Skeletal muscle satellite cell (primary cell): Measurements from ENCODE around the gene CENPF.
A peak's percentile ranks its signal among the peaks of the same experiment; 100 is the strongest.

ENCODE experiments used
- H3K27me3 ChIP-seq: 2 replicates; pipeline ENCODE4 v1.7.0; 2013; ENCODE audit warnings: low read length; ENCODE audit not compliant: control insufficient read depth, insufficient read depth
- H3K36me3 ChIP-seq: 2 replicates; pipeline ENCODE4 v1.7.0; 2013; ENCODE audit warnings: mild to moderate bottlenecking, control low read depth, low read length; ENCODE audit not compliant: insufficient read depth
- H3K4me1 ChIP-seq: 2 replicates; pipeline ENCODE4 v1.7.0; 2013; ENCODE audit warnings: low read length; ENCODE audit not compliant: control insufficient read depth, insufficient read depth
- H3K4me2 ChIP-seq: 2 replicates; pipeline ENCODE4 v1.7.0; 2013; ENCODE audit warnings: mild to moderate bottlenecking, low read length
- H3K4me3 ChIP-seq: 2 replicates; pipeline ENCODE4 v1.7.0; 2013; ENCODE audit warnings: low read length
- H3K9ac ChIP-seq: 2 replicates; pipeline ENCODE4 v1.7.0; 2013; ENCODE audit warnings: mild to moderate bottlenecking, low read depth, low read length, moderate library complexity
- H3K9me3 ChIP-seq: replicated peaks from 2 replicates; pipeline ENCODE4 v1.7.0; 2013; ENCODE audit warnings: mild to moderate bottlenecking, control low read depth, low read length

The CENPF gene

GRCh38 chr1:214635086-214635485, 32.1 kb downstream of the CENPF start:
- no peak overlapping the region for H3K4me3 ChIP-seq
- H3K9me3 ChIP-seq, result no peaks in the 10 kb centered on the region
- H3K9ac ChIP-seq, result no peak overlapping the region
- H3K36me3 ChIP-seq, result peaks cover 46% of the 10 kb centered on the region
- H3K27me3 ChIP-seq, result no peaks in the 10 kb centered on the region
- H3K4me1 ChIP-seq, result peaks cover 6% of the 10 kb centered on the region
- H3K4me2 ChIP-seq, result no peak overlapping the region

GRCh38 chr1:214635506-214635905, 32.5 kb downstream of the CENPF start:
- H3K4me3 ChIP-seq, result no peak overlapping the region
- H3K9ac ChIP-seq, result no peak overlapping the region
- no peak overlapping the region for H3K4me2 ChIP-seq
- no peaks in the 10 kb centered on the region for H3K27me3 ChIP-seq
- H3K4me1 ChIP-seq, result peaks cover 10% of the 10 kb centered on the region
- no peaks in the 10 kb centered on the region for H3K9me3 ChIP-seq
- peaks cover 46% of the 10 kb centered on the region for H3K36me3 ChIP-seq

GRCh38 chr1:214636436-214636835, 33.4 kb downstream of the CENPF start:
- no peaks in the 10 kb centered on the region for H3K9me3 ChIP-seq
- H3K27me3 ChIP-seq, result no peaks in the 10 kb centered on the region
- peaks cover 46% of the 10 kb centered on the region for H3K36me3 ChIP-seq
- no peak overlapping the region for H3K4me3 ChIP-seq
- no peak overlapping the region for H3K4me2 ChIP-seq
- peaks cover 12% of the 10 kb centered on the region for H3K4me1 ChIP-seq
- H3K9ac ChIP-seq, result no peak overlapping the region

GRCh38 chr1:214637125-214637524, 34.1 kb downstream of the CENPF start:
- H3K9ac ChIP-seq, result no peak overlapping the region
- peaks cover 12% of the 10 kb centered on the region for H3K4me1 ChIP-seq
- H3K4me3 ChIP-seq, result no peak overlapping the region
- H3K9me3 ChIP-seq, result no peaks in the 10 kb centered on the region
- H3K27me3 ChIP-seq, result no peaks in the 10 kb centered on the region
- no peak overlapping the region for H3K4me2 ChIP-seq
- peaks cover 45% of the 10 kb centered on the region for H3K36me3 ChIP-seq

GRCh38 chr1:214637722-214638458, 34.9 kb downstream of the CENPF start:
- Histone ChIP-seq H3K4me3 (no peak overlapping the region), H3K4me1 (peaks cover 12% of the 10 kb centered on the region), H3K4me2 (no peak overlapping the region), H3K36me3 (peaks cover 48% of the 10 kb centered on the region), H3K27me3 (no peaks in the 10 kb centered on the region), H3K9ac (no peak overlapping the region), H3K9me3 (no peaks in the 10 kb centered on the region)

- H3K4me3 ChIP-seq, result no peak overlapping the region
- H3K27me3 ChIP-seq, result no peaks in the 10 kb centered on the region
- H3K4me2 ChIP-seq, result no peak overlapping the region
- H3K36me3 ChIP-seq, result peaks cover 45% of the 10 kb centered on the region
- H3K9me3 ChIP-seq, result no peaks in the 10 kb centered on the region
- H3K9ac ChIP-seq, result no peak overlapping the region
- H3K4me1 ChIP-seq, result peaks cover 12% of the 10 kb centered on the region
Measured at GRCh38 chr1:214638459-214638807, 35.4 kb downstream of the CENPF start.

- Histone ChIP-seq H3K4me2 (no peak overlapping the region), H3K9ac (no peak overlapping the region), H3K4me1 (peaks cover 12% of the 10 kb centered on the region), H3K27me3 (no peaks in the 10 kb centered on the region), H3K4me3 (no peak overlapping the region), H3K9me3 (no peaks in the 10 kb centered on the region), H3K36me3 (peaks cover 41% of the 10 kb centered on the region)
Measured at GRCh38 chr1:214638997-214639396, 36.0 kb downstream of the CENPF start.

GRCh38 chr1:214640431-214641213, 37.6 kb downstream of the CENPF start:
- Histone ChIP-seq H3K4me2 (no peak overlapping the region), H3K36me3 (peaks cover 42% of the 10 kb centered on the region), H3K4me3 (no peak overlapping the region), H3K27me3 (no peaks in the 10 kb centered on the region), H3K9ac (no peak overlapping the region), H3K4me1 (peaks cover 12% of the 10 kb centered on the region), H3K9me3 (no peaks in the 10 kb centered on the region)

GRCh38 chr1:214641214-214641895, 38.4 kb downstream of the CENPF start:
- Histone ChIP-seq H3K36me3 (peaks cover 46% of the 10 kb centered on the region), H3K27me3 (no peaks in the 10 kb centered on the region), H3K4me3 (no peak overlapping the region), H3K4me2 (no peak overlapping the region), H3K9ac (no peak overlapping the region), H3K4me1 (peaks cover 12% of the 10 kb centered on the region), H3K9me3 (no peaks in the 10 kb centered on the region)

GRCh38 chr1:214643030-214643429, 40.0 kb downstream of the CENPF start:
- no peak overlapping the region for H3K9ac ChIP-seq
- peaks cover 51% of the 10 kb centered on the region for H3K36me3 ChIP-seq
- peak overlapping the region; percentile 35 for H3K4me2 ChIP-seq
- H3K9me3 ChIP-seq, result no peaks in the 10 kb centered on the region
- H3K27me3 ChIP-seq, result no peaks in the 10 kb centered on the region
- H3K4me1 ChIP-seq, result peaks cover 10% of the 10 kb centered on the region
- no peak overlapping the region for H3K4me3 ChIP-seq

GRCh38 chr1:214645712-214646111, 42.7 kb downstream of the CENPF start:
- Histone ChIP-seq H3K4me3 (no peak overlapping the region), H3K27me3 (no peaks in the 10 kb centered on the region), H3K36me3 (peaks cover 50% of the 10 kb centered on the region), H3K9ac (no peak overlapping the region), H3K4me1 (no peaks in the 10 kb centered on the region), H3K4me2 (no peak overlapping the region), H3K9me3 (no peaks in the 10 kb centered on the region)
